Activated naive CD8-positive, alpha-beta T cell treated with anti-CD3 and anti-CD28 coated beads for 36 hours (primary cell): ENCODE results near the gene ARHGEF6. TPM values are rescaled to one million over a fixed set of nuclear protein-coding genes. Genes with fewer than 3 reads are reported as not detected.
A peak's percentile ranks its signal among the peaks of the same experiment; 100 is the strongest.
"Not testable (repeated sequence)": the region's sequence is repeated elsewhere in the genome, so short reads cannot be mapped to it uniquely, and the experiment has no call there.

Experiments used
- DNase-seq: peaks from one replicate; pipeline ENCODE4 v3.0.0; 2021
- H3K27ac Mint-ChIP-seq: one replicate; pipeline ENCODE4 v1.8.0; 2022; ENCODE audit warnings: mild to moderate bottlenecking, moderate library complexity, mixed read lengths
- H3K27me3 Mint-ChIP-seq: one replicate; pipeline ENCODE4 v1.8.0; 2022; ENCODE audit warnings: mild to moderate bottlenecking, mixed read lengths
- H3K36me3 Mint-ChIP-seq: one replicate; pipeline ENCODE4 v1.8.0; 2021; ENCODE audit warnings: mild to moderate bottlenecking, mixed read lengths
- H3K4me1 Mint-ChIP-seq: one replicate; pipeline ENCODE4 v1.8.0; 2021; ENCODE audit warnings: mixed read lengths
- H3K4me3 Mint-ChIP-seq: one replicate; pipeline ENCODE4 v1.8.0; 2022; ENCODE audit warnings: mild to moderate bottlenecking, moderate library complexity, mixed read lengths
- H3K9me3 Mint-ChIP-seq: one replicate; pipeline ENCODE4 v1.8.0; 2022; ENCODE audit warnings: mixed read lengths
- total RNA-seq, 2 experiments: library from RNA; stranded (reverse); gene quantifications; one replicate each; pipeline ENCODE4 v1.2.3, GENCODE V29; 2021

Gene ARHGEF6, protein sequence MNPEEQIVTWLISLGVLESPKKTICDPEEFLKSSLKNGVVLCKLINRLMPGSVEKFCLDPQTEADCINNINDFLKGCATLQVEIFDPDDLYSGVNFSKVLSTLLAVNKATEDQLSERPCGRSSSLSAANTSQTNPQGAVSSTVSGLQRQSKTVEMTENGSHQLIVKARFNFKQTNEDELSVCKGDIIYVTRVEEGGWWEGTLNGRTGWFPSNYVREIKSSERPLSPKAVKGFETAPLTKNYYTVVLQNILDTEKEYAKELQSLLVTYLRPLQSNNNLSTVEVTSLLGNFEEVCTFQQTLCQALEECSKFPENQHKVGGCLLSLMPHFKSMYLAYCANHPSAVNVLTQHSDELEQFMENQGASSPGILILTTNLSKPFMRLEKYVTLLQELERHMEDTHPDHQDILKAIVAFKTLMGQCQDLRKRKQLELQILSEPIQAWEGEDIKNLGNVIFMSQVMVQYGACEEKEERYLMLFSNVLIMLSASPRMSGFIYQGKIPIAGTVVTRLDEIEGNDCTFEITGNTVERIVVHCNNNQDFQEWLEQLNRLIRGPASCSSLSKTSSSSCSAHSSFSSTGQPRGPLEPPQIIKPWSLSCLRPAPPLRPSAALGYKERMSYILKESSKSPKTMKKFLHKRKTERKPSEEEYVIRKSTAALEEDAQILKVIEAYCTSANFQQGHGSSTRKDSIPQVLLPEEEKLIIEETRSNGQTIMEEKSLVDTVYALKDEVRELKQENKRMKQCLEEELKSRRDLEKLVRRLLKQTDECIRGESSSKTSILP
- total RNA-seq: 10 to 100 TPM; 34.4 to 34.5 TPM

GRCh38 chrX:136780763-136781162, at the start of gene ARHGEF6:
Gene ARHGEF6 (minus strand): TSS chrX:136780932. CDS start chrX:136780882, 50 bp downstream.
- Mint-ChIP-seq H3K4me3 (peak within 1 kb of the TSS; percentile 91), H3K27ac (peak within 1 kb of the TSS; percentile 97), H3K9me3 (no peaks in the 10 kb centered on the region), H3K27me3 (no peaks in the 10 kb centered on the region), H3K36me3 (peaks cover 25% of the 10 kb centered on the region), H3K4me1 (peaks cover 48% of the 10 kb centered on the region)
- no peak for DNase-seq

DNA sequence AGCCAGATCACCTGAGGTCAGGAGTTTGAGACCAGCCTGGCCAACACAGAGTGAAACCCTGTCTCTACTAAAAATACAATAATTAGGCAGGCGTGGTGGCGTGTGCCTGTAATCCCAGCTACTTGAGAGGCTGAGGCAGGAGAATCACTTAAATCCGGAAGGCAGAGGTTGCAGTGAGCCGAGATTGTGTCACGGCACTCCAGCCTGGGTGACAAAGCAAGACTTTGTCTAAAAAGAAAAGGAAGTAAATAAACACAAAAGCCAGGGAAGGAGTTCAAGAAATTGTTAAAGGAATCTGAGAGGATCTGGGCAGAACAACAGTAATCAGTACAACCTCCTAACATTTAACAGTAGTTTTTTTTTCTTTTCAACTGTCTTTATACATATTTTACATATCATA, 48.7 kb upstream of the ARHGEF6 start:
- Mint-ChIP-seq H3K27me3 (no peaks in the 10 kb centered on the region), H3K4me1 (no peaks in the 10 kb centered on the region), H3K36me3 (no peaks in the 10 kb centered on the region), H3K9me3 (no peaks in the 10 kb centered on the region), H3K27ac (no peak overlapping the region), H3K4me3 (no peak overlapping the region)
- DNase-seq: no peak

GRCh38 chrX:136828830-136829229, 48.1 kb upstream of the ARHGEF6 start:
- H3K4me1 Mint-ChIP-seq: no peaks in the 10 kb centered on the region
- H3K4me3 Mint-ChIP-seq: no peak overlapping the region
- no peaks in the 10 kb centered on the region for H3K9me3 Mint-ChIP-seq
- H3K27me3 Mint-ChIP-seq: no peaks in the 10 kb centered on the region
- H3K36me3 Mint-ChIP-seq: no peaks in the 10 kb centered on the region
- H3K27ac Mint-ChIP-seq: no peak overlapping the region
- no peak for DNase-seq

DNA sequence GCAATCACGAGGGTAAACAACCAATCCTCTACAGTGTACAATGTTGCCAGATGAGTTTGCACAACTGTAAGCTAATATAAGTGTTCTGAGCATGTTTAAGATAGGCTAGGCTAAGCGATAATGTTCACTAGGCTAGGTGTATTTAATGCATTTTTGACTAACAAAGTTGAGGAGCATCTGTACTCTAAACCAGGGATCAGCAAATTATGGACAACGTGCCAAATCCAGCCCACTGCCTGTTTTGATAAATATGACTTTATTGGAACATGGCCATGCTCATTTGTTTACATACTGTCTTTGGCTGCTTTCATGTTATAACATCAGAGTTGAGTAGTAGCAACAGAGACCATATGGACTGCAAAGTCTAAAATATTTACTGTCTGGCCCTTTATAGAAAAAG, 46.3 kb upstream of the ARHGEF6 start:
- DNase-seq: no peak
- Mint-ChIP-seq H3K27ac (no peak overlapping the region), H3K9me3 (no peaks in the 10 kb centered on the region), H3K4me3 (no peak overlapping the region), H3K4me1 (no peaks in the 10 kb centered on the region), H3K27me3 (no peaks in the 10 kb centered on the region), H3K36me3 (no peaks in the 10 kb centered on the region)

DNA sequence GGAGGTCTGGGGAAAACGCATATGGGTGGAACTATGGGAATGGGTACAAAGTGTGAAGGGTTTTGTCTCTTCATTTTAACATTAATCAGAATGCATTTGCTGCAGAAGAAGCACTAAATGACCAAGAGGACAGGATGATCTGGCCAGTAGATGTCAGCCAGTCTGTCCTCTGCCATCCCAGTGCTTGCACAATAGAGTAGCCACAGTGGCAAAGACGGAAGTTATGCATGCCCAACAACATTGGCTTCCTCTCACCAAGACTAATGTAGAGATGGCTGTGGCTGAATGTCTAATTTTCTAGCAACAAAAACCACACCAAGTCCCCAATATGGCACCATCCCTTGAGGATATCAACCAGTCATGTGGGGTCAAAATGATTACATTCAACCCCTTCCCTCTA, 45.0 kb upstream of the ARHGEF6 start:
- no peak for DNase-seq
- Mint-ChIP-seq H3K4me1 (no peaks in the 10 kb centered on the region), H3K36me3 (peaks cover 3% of the 10 kb centered on the region), H3K9me3 (no peaks in the 10 kb centered on the region), H3K4me3 (no peak overlapping the region), H3K27ac (no peak overlapping the region), H3K27me3 (no peaks in the 10 kb centered on the region)

DNA sequence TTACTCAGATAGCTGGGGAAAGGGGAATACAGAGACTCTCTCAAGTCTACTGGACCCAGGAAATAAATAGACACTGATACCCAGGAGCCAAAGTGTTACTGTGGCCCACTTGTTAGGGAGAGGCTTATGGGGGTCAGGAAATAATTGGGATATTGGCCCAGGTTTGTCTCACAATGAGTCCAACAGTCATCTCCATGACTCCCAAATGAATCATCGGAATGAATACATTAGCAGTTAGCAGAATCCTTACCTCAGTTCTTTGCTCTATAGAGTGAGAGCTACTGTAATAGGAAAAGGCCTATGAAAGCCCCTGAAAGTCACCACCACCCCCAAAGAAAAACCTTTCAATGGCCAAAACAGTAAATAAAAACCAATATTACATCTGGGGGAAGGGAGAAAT, 42.4 kb upstream of the ARHGEF6 start:
- peaks cover 3% of the 10 kb centered on the region for H3K36me3 Mint-ChIP-seq
- no peaks in the 10 kb centered on the region for H3K4me1 Mint-ChIP-seq
- no peak overlapping the region for H3K27ac Mint-ChIP-seq
- H3K4me3 Mint-ChIP-seq: no peak overlapping the region
- no peaks in the 10 kb centered on the region for H3K27me3 Mint-ChIP-seq
- no peaks in the 10 kb centered on the region for H3K9me3 Mint-ChIP-seq
- DNase-seq: no peak

GRCh38 chrX:136822337-136823095, 41.8 kb upstream of the ARHGEF6 start:
- H3K27ac Mint-ChIP-seq: no peak overlapping the region
- H3K27me3 Mint-ChIP-seq: no peaks in the 10 kb centered on the region
- peaks cover 3% of the 10 kb centered on the region for H3K36me3 Mint-ChIP-seq
- H3K9me3 Mint-ChIP-seq: no peaks in the 10 kb centered on the region
- no peak for DNase-seq
- no peak overlapping the region for H3K4me3 Mint-ChIP-seq
- H3K4me1 Mint-ChIP-seq: no peaks in the 10 kb centered on the region

DNA sequence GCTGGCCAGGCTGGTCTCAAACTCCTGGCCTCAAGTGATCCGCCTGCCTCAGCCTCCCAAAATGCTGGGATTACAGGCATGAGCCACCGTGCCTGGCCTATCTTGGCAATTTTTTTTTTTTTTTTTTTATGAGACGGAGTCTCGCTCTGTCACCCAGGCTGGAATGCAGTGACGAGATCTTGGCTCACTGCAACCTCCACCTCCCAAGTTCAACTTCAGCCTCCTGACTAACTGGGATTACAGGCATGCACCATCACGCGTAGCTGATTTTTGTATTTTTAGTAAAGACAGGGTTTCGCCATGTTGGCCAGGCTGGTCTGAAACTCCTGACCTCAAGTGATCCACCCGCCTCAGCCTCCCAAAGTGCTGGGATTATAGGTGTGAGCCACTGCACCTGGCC, 39.0 kb upstream of the ARHGEF6 start:
- H3K4me1 Mint-ChIP-seq, DNase-seq, H3K4me3 Mint-ChIP-seq, H3K36me3 Mint-ChIP-seq, H3K27ac Mint-ChIP-seq, H3K27me3 Mint-ChIP-seq, H3K9me3 Mint-ChIP-seq: not testable (repeated sequence)

DNA sequence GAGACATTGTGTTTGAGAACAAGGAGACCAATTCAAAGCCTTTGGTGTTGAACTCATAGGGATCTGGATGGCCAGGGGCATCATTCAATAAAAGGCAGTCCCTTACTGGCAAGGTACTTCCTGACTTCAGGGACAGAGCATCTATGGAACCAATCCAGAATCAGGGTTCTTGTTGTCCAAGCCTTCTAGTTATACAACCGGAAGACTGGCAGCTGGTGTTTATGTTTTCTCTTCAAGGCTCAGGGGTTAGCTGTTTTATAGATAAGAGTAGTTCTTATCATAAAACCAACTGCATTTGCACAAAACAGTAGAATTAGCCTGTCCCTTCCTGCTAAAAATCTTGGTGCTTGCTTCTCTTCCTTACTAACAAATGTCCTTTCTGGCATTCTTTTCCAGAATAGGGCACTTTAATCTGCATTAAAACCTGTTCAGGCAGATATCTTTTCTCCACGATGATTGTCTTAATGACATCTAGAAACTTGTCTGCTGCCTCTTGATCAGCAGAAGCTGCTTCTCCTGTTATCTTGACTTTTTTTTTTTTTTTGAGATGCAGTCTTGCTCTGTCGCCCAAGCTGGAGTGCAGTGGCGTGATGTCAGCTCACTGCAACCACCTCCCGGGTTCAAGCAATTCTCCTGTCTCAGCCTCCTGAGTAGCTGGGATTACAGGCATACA, 38.4 kb upstream of the ARHGEF6 start:
- Mint-ChIP-seq H3K4me1 (no peaks in the 10 kb centered on the region), H3K9me3 (no peaks in the 10 kb centered on the region), H3K27me3 (no peaks in the 10 kb centered on the region), H3K27ac (no peak overlapping the region), H3K36me3 (peaks cover 3% of the 10 kb centered on the region), H3K4me3 (no peak overlapping the region)
- no peak for DNase-seq

- Mint-ChIP-seq H3K27ac (no peak overlapping the region), H3K4me1 (no peaks in the 10 kb centered on the region), H3K27me3 (no peaks in the 10 kb centered on the region), H3K4me3 (no peak overlapping the region), H3K36me3 (peaks cover 5% of the 10 kb centered on the region), H3K9me3 (no peaks in the 10 kb centered on the region)
- DNase-seq: no peak
These were observed 36.2 kb upstream of the ARHGEF6 start for GRCh38 chrX:136816975-136817374.

DNA sequence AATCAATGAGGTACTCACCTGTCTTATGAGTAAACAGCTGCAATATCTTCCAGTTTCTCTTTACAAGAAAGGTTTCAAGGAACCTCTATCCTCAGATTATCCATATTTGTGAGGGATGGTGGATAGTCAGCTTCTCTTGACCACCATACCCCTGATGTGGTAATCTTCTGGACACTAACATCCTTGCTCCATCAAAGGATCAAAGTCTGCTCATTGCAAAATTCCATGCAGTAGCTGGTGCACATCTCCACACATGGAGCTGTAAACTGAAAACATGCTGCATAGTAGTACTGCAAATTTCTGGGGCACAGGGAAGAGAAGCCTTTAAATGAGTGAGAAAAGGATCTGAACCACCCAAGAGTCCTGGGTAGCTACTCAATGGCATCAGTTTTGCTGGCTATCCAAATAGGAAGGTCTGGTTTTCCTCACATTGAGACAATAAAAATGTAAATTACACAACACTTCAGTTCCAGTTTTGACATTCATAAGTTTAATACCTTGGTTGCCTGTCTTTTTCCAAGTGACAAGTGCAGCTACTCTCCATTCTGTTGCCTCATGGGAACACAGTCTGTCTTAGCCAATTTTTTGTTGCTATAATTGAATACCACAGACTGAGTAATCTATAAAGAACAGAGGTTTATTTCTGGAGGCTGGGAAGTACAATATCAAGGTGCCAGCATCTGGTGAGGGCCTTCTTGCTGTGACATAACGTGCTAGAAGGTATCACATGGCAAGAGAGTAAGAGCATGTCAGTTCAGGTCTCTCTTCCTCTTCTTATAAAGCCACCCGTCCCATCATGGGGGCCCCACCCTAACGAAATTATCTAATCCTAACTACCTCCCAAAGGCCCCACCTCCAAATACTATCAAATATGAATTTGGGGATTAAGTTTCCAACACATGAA, 34.4 kb upstream of the ARHGEF6 start:
- no peaks in the 10 kb centered on the region for H3K9me3 Mint-ChIP-seq
- H3K4me3 Mint-ChIP-seq: no peak overlapping the region
- H3K27me3 Mint-ChIP-seq: no peaks in the 10 kb centered on the region
- no peak overlapping the region for H3K27ac Mint-ChIP-seq
- no peak for DNase-seq
- H3K4me1 Mint-ChIP-seq: peaks cover 3% of the 10 kb centered on the region
- H3K36me3 Mint-ChIP-seq: peaks cover 1% of the 10 kb centered on the region

GRCh38 chrX:136812286-136812685, 31.6 kb upstream of the ARHGEF6 start:
- H3K4me1 Mint-ChIP-seq: peaks cover 3% of the 10 kb centered on the region
- peaks cover 1% of the 10 kb centered on the region for H3K36me3 Mint-ChIP-seq
- no peaks in the 10 kb centered on the region for H3K27me3 Mint-ChIP-seq
- no peak for DNase-seq
- H3K27ac Mint-ChIP-seq: no peak overlapping the region
- no peaks in the 10 kb centered on the region for H3K9me3 Mint-ChIP-seq
- no peak overlapping the region for H3K4me3 Mint-ChIP-seq

DNA sequence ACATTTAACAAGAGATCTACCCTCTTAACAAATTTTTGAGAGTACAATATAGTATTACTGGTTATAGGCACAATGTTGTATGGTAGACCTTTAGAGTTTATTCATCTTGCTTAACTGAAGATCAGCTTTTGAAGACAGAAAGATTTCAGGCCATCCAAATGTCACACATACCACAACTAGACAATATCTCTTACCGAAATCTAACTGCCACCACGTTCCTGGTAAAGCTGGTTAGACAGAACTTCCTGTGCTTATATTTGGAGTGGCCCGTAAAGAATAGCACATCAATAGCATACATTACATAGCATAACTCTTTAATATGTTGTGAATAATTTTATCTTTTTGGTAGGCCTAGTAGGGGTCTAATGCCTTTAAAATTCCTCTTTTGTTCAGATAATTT, 29.8 kb upstream of the ARHGEF6 start:
- Mint-ChIP-seq H3K36me3 (peaks cover 1% of the 10 kb centered on the region), H3K9me3 (no peaks in the 10 kb centered on the region), H3K4me1 (peaks cover 3% of the 10 kb centered on the region), H3K27ac (peak overlapping the region; percentile 42), H3K4me3 (no peak overlapping the region), H3K27me3 (no peaks in the 10 kb centered on the region)
- DNase-seq: no peak

- H3K36me3 Mint-ChIP-seq: no peaks in the 10 kb centered on the region
- peaks cover 3% of the 10 kb centered on the region for H3K4me1 Mint-ChIP-seq
- H3K4me3 Mint-ChIP-seq: no peak overlapping the region
- no peak for DNase-seq
- H3K27me3 Mint-ChIP-seq: no peaks in the 10 kb centered on the region
- no peak overlapping the region for H3K27ac Mint-ChIP-seq
- no peaks in the 10 kb centered on the region for H3K9me3 Mint-ChIP-seq
These were observed 26.2 kb upstream of the ARHGEF6 start for GRCh38 chrX:136806891-136807410.
